Colon (tissue), 2 donors: ENCODE results near the gene HSD11B1.

Experiments used
- FAIRE-seq: peaks from 2 replicates; lab custom pipeline; 2012; peaks lifted over from hg19 to GRCh38; lab: Jason Lieb, UNC
- donor health status: control.
- donor health status: control.

HSD11B1 gene

DNA sequence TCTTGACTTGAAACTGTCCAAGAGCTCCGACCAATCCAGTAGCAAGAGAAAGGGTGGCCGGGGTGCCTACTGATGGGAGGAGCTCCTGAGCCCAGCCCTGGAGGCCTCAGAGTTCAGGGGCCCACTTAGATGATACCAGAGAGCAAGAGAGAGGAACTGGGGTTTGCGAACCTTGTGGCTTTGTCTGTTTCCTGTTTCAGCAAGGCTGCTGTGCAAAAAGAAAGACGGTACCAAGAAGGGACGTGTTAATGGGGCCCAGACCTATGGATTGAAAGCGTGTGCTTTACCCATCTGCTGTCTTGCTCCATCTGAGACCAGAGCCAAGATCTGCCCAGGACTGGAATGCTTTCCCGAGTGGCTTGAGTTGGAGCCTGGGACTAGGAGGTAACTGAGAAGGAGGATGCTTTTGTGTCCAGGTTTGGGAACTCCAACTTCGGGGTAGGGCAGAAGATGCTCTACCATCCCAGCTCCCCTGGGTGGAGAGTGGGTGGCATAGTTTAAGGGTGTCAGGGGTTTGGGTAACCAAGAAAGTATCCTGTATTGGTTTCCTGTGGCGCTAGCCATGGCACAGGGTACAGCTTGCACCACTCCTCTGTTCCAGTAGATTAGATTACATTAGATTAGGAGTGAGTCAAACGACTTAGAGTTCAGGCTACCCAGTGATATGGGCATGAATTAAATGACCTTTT lies 51.4 kb downstream of the HSD11B1 start, which contains the start of gene TRAF3IP3:
TSS of gene TRAF3IP3 (plus strand) at position 128 of the 689 bp plus-strand sequence. CDS start 3,987 bp downstream, outside the sequence.
- FAIRE-seq = no peak

DNA sequence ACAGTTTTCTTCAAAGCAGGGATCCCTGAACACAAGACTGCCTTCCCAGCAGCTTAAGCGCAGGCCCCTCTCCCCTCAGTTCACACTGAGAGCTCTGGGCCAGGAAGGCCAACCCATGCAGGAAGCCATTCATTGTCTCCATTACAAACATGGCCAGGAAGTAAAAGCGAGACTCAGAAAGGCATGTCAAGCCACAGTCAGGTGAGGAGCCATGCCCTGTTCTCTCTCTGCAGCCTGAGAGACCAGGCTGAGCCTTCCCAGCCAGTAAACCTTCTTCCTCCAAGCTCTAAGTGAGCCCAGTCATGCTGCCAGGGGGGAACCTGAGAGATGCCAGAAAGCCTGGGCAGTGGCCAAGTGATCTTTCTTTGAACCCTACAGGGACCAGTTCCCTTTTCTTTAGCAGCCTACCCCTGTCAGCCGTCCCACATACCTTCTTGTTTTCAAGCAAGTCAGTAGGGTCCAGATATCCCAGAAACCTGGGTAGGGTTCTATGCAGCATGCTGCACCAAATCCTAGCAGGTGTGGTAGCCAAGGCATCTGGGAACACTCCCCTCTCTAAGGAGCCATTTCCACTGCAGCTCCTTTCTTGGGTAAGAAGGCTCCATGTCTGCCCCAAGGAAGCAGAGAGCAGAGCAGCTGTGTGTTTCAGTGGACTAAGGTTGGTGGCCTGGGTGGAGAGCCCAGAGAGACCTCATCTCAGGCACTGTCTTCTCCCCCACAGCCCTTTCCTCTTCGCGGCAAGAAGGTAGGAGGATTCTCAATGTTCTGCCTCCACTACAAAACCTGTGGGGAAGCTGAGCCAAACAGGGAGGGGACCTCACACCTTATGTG lies 52.2 kb downstream of the HSD11B1 start:
- no peak for FAIRE-seq

DNA sequence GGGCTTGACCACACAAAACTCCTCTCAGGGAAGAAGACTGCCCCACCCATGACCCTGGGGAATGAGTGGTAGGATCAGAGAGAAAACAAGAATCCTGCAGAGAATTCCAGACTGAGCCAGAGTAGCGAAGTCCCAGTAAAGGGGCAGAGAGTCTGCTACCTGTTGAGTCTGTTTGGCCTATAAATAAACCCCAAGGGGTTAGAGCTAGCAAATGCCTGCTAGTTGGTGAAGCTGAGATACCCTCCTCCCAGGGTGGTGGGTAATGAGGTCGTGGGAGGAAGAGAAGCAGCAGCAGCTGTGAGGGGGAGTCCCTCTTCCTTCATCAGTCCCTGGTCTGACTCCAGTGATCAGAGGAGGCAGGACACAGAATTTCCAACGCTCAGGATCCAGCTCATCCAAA lies 53.8 kb downstream of the HSD11B1 start:
- FAIRE-seq = no peak

DNA sequence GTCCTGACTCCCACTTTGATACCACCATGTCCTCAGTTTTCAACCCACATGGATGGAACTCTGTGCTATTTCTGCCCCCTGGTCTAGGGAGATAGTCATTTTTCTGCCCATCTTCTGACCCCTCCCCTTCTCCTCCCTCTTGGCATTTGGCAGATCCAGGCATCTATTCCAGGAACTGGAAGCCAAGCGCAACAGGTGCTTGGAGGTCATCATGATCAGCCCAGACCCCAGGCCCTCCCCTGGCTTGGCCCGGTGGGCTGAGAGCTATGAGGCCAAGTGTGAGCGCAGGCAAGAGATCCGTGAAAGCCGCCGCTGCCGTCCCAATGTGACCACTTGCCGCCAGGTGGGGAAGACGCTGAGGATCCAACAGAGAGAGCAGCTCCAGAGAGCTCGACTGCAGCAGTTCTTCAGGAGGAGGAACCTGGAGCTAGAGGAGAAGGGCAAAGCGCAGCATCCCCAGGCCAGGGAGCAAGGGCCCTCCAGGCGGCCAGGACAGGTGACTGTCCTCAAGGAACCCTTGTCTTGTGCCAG lies 55.2 kb downstream of the HSD11B1 start:
- no peak for FAIRE-seq

DNA sequence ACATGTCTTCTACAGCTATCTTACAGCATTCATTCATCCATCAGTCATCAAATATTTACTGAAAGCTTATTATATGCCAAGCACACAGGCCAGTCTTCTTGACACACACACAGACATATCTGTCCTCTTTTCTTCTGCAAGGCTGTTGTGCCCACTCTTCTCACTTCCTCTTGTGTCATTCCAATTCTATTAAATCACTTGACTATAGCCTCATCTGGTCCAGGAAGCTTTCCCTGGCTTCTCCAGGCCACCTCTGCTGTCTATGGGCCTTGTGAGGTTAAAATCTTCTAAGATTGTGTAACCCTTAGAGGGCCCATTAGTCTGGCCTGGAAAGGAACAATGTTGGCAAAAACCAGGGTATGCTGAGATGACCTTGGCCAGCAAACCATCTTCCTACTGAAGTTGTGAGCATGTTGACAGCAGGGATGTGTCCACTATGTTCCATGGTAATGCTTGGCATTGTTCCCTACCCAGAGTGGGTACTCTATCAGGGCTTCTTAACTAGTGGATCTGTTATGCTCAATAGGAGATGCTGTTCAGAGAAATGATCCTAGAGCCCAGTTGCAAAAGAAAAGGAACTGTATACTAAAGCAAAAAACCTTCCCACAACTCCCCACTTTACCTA lies 56.5 kb downstream of the HSD11B1 start:
- FAIRE-seq = no peak

DNA sequence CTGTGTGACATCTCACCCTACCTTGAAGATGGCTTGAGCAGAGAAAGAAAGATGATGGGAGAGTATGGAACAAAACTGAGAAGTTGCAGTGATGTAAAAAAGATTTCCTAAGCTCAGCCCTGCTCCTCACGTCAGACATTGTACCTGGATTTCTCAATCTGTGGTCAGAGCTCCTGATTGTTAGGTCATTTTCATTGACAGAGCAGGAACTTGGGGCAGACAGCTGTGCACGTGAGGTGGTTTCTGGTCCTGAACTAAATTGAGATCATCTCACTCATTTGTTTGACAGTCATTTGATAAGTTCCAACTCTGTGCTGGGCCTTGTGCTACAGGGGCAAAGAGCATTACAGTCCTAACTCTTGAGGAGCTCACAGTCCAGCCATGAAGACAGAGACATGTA lies 61.4 kb downstream of the HSD11B1 start:
- no peak for FAIRE-seq

DNA sequence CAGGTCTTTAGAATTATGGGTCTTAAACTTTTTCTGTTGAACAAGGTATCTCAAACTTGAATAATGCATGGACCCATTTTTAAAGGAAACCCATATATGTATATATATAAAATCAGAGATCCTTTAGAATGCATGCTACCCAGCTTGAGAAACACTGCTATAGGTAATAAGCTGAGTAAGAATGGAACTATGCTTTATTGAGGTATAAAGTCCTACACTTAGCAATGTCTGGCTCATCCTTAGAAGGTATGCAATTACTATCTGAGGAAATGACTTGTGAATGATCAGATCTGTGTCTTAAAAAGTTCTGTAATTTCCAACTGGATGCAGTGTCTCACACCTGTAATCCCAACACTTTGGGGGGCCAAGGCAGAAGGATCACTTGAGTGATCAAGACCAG lies 62.5 kb downstream of the HSD11B1 start:
- FAIRE-seq = no peak

DNA sequence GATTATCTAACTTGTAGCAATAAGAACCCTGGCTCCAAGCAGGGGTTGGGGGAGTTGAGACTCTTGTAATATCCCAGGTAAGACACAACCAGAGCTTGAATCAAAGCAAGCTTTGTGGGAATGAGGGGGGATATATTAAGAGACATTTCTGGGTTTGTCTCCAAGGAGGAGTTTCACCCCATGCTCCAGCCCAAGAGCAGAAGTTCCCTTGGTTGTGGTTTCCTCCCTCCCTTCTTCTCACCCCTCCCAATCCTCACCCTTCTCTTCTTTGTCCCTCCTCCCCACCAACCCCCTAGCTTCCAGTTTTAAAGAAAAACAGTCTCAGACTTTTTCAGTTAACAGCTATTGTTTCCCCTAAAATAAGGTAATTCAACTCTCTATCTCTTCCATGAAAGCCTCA lies 63.1 kb downstream of the HSD11B1 start:
- no peak for FAIRE-seq

DNA sequence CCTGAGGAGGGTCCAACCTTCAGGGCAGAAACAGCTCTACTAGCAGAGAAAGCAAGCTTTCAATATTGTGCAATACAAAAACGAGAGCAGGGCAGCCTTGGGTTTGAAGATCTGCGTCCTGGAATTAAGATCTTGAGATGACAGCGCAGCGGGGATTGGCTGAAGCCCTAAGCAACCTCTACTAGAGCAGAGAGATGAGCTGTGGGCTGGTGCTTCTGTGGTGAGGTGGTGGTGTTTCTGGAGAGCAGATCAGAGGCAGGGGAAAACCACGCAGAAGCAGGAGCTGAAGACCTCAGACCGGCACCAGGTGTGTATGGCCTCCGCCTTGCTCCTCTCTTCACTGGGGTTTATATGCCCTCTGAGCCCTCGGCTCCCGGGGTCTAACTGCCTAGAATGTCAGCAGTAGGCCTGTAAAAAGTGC lies 63.7 kb downstream of the HSD11B1 start:
- no peak for FAIRE-seq

DNA sequence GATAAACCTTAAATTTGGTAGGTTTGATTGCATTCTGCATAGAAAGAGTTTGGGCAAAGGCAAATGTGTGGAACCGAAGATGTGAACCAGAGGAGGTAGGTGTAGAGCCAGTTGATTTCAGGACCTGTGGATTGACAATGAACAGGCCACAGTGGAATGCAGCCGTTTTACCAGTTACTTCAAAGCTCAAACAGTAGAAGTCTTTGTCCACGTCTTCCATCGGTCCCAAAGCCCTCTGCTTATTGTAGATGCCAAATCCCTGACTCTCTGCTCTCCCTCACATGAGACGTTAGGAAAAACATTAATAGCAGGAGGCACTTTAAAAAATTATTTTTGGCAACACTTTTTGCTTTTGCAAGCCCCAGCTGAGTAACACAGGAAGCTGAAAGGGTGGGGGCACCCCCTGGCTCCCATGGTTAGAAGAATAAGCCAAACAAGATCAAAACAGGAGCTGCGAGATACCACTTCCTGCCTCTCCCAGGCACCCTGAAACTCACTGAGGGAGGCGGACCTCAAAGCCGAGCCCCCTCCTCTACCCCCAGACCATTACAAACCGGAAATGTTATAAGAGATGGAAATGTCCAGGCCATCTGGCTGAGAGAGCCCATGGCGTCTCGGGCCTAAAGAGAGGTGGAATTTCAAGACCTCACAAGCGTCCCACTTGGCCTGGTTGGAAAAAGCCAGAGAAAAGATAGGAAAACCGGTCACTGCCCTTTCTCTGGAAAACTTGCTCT lies 64.7 kb downstream of the HSD11B1 start:
- no peak for FAIRE-seq

DNA sequence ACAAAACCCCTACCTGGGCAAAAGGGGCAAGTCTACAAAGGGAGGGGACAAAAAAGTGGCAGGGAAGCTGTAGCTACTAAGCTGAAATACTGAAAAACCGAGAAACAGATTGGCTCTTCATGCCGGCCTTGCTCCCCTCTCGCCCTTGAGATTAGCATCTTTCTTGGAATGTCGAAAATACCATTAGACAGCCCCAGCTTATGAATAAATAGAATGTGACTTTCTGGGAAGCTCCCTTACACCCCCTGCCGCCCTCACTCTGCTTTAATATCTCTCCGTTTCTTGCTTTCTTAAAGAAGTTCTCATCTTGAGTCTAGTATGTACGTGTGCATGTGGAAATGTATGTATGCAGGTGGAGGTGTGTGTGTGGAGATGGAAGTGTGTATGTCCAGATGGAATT lies 65.3 kb downstream of the HSD11B1 start:
- no peak for FAIRE-seq

DNA sequence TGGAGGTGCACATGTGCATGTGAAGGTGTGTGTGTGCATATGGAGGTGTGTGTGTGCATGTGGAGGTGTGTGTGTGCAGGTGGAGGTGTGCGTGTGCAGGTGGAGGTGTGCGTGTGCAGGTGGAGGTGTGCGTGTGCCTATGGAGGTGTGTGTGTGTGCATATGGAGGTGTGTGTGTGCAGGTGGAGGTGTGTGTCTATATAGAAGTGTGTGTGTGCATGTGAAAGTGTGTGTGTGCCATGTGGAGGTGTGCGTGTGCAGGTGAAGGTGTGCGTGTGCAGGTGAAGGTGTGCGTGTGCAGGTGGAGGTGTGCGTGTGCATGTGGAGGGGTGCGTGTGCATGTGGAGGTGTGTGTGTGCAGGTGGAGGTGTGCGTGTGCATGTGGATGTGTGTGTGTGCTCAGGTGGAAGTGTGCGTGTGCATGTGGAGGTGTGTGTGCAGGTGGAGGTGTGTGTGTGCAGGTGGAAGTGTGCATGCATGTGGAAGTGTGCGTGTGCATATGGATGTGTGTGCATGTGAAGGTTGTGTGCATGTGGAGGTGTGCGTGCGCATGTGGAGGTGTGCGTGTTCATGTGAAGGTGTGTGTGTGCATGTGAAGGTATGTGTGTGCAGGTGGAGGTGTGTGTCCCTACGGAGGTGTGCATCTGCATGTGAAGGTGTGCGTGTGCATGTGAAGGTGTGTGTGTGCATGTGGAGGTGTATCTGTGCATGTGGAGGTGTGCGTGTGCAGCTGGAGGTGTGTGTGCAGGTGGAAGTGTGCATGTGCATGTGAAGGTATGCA lies 66.2 kb downstream of the HSD11B1 start:
- FAIRE-seq = no peak

DNA sequence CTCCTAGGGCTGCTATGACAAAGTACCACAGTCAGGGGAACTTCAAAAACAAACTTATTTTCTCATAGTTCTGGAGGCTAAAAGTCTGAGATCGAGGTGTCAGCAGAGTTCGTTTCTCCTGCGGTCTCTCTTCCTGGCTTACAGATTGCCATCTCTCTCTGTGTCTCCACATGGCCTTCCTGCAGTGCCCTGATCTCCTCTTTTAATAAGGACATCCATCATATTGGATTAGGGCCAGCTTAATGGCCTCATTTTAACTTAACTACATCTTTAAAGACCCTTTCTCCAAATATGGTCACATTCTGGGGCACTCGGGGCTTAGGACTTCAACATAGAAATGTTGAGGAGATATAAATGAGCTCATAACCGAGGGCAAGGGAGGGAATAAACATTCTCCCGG lies 67.5 kb downstream of the HSD11B1 start:
- FAIRE-seq = no peak

DNA sequence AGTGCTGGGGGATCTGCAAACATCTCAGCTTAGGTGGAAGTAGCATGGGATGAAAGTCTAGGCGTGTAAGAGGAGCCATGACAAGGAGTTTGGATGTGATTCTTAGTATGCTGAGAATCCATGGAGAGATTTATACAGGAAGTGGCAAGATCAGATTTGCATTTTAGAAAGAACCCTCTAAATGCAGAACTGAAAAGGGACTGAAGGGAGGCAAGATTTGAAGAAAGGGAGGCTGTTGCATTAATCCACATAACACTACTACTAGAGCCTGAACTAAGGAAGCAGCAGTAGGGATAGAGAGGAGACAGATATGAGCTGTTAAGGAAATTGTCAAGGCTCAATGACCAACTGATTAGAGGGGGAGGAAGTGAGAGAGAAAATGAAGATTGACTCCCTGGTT lies 69.9 kb downstream of the HSD11B1 start:
- FAIRE-seq = no peak

DNA sequence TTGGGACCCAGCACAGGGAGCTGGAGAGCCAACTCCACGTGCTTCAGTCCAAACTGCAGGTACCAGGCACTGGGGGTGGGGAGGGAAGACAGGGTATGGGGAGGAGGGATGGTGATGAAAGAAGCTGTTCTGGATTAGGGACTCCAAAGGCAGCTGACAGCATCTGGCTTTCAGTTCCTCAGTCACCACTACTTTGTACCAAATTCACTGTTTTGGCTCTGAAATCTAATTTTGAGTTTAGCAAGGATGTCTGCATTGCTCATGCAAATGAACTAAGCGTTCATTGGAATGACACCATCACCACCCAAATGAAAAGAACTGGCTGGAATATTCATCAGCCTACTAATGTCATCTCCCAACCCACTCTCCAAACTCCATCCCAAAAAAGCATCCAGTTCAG lies 71.0 kb downstream of the HSD11B1 start:
- FAIRE-seq = no peak

DNA sequence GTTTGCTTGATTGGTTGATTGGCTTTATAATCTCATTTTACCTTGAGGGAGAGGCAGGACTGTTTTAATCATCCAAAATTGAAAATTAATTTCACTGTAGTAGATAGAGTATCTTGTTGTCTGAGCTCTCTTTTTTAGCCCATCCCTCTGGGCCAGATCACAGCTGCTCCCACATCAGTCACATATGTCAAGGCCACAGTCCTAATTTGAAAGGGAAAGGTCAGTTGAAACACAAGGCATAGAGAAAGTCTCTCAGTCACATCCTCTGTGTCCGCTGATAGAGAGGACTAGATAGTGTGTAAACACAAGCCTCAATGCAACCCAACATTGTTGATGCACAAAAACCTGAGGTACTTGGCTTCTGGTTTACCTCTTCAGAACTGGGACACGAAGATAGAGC lies 72.9 kb downstream of the HSD11B1 start:
- no peak for FAIRE-seq

DNA sequence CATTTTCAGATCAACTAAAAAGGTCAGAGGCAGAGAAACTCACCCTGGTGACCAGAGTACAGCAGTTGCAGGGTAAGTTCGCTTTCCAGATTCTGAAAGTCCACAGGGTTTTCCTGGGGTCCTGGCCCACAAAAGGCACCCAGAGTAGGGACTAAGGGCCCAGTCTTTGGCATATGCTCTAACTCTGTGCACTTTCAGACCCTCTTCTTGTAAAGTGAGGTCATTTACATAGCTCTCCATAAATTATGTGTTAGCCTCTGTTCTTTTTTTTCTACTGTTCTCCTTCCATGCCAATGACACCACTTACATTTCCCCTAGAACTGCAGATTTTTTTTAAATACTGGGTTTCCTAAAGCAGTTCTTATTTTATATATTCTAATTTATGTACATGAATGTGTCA lies 73.5 kb downstream of the HSD11B1 start:
- no peak for FAIRE-seq

DNA sequence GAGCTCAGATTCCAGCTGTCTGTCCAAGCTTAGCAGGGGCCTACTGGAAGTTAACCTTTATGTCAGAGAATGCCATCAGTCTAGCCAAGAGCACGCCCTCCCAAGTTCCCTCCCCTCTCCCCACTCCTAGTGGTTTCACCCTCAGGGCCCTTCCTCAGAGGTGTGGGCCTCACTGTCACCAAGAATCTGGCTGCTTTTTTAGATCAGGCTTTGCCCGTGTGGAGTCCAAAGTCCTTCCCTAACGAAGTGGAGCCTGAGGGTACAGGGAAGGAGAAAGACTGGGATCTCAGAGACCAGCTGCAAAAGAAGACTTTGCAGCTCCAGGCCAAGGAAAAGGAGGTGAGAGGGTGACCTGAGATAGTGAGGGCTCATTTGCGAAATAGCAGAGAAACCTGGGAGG lies 75.6 kb downstream of the HSD11B1 start:
- FAIRE-seq = no peak

DNA sequence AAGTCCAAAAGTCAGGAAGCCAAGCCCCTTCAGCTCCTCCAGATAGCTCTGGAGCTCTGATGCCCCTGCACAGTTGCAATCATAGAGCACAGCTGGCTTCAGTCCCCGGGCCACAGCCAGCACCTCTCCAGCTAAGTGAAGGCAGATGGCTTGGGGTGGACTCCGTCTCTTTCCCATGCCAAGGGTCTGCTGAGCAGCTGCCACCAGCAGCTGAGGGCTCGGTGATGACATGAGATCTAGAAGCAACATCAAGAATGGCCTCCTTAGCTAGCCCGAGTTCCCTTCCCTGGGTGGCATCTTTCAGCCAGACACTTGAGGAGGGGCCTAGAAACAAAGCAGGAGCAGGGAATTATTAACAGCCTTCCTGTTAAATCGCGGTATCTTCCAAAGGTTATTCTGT lies 78.7 kb downstream of the HSD11B1 start:
- FAIRE-seq = no peak
